Colonic mucosa (tissue), 4 donors: ENCODE measurements around the gene GASK1A. TPM values are rescaled to one million over a fixed set of nuclear protein-coding genes. Genes with fewer than 3 reads are reported as not detected.

Source experiments
- DNase-seq: peaks from one replicate; pipeline ENCODE4 v3.0.0-alpha.2; 2020
- H3K27ac ChIP-seq: fragments of 200-600 bp; one replicate; pipeline ENCODE4 v1.8.0; 2021
- H3K27me3 ChIP-seq: fragments of 200-600 bp; one replicate; pipeline ENCODE4 v1.8.0; 2021
- H3K36me3 ChIP-seq: fragments of 200-600 bp; one replicate; pipeline ENCODE4 v1.8.0; 2021
- H3K4me1 ChIP-seq: fragments of 200-600 bp; one replicate; pipeline ENCODE4 v1.8.0; 2021; ENCODE audit warnings: mild to moderate bottlenecking
- H3K4me3 ChIP-seq: fragments of 200-600 bp; one replicate; pipeline ENCODE4 v1.8.0; 2021
- H3K9ac ChIP-seq, 2 donors: one replicate each; pipeline ENCODE4 v1.7.0; 2013; ENCODE audit warnings: control low read depth in 2 of 2, low read depth in 2 of 2, low read length in 2 of 2
- H3K9me3 ChIP-seq: fragments of 200-600 bp; one replicate; pipeline ENCODE4 v1.8.0; 2021
- intact Hi-C: fragments of 100-400 bp; cut with DNase I; formaldehyde crosslinking; loops from one replicate; pipeline ENCODE4 v1.14.1; 2022
- total RNA-seq, 2 donors: library from RNA; stranded (reverse); fragmentation: NEBNext Ultra II Directional in 1 of 2; extraction: Animal tissue kit (Norgen Biotek cat#: 25700) in 1 of 2; gene quantifications; one replicate each; pipeline ENCODE4 v1.2.1, GENCODE V29; 2021
- TF ChIP-seq, protein P1 (sequence below): fragments of 200-600 bp; IDR thresholded peaks from one replicate; pipeline ENCODE4 v1.8.0; 2022; ENCODE audit warnings: antibody characterized with exemption, mild to moderate bottlenecking
- donor health status: healthy.
- donor health status: DM: no; HTN: no; CAD: no.
- donor health status: DM: no; HTN: no; CAD: no.

Gene GASK1A
- total RNA-seq, 2 donors from 2014 or later = 1.3 to 2.2 TPM

DNA sequence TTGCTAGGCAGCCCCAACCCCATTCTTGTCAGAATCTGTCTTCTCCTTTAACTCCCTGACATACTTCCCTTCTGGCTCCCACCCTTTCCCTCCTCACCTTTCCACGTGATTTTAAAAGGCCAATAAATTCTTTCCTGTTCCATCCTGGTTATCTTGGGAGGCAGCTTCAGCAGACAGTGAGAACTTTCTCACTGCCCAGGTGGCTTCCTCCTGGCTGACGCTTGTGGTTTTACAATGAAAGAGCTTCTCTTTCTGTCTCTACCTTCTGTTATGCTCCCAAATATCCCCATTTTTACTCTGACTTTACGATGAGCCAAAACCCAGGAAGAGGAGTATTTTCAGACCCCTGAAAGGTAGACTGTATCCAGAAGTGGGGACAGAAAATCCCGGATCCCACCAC, 42.1 kb downstream of the GASK1A start:
- Histone ChIP-seq H3K9me3 (no peaks in the 10 kb centered on the region), H3K4me1 (no peaks in the 10 kb centered on the region), H3K4me3 (no peak overlapping the region), H3K27ac (no peak overlapping the region), H3K27me3 (no peaks in the 10 kb centered on the region), H3K9ac (no peak overlapping the region), H3K36me3 (no peaks in the 10 kb centered on the region)
- intact Hi-C loops = no loop called here
- TF ChIP-seq, protein P1, sequence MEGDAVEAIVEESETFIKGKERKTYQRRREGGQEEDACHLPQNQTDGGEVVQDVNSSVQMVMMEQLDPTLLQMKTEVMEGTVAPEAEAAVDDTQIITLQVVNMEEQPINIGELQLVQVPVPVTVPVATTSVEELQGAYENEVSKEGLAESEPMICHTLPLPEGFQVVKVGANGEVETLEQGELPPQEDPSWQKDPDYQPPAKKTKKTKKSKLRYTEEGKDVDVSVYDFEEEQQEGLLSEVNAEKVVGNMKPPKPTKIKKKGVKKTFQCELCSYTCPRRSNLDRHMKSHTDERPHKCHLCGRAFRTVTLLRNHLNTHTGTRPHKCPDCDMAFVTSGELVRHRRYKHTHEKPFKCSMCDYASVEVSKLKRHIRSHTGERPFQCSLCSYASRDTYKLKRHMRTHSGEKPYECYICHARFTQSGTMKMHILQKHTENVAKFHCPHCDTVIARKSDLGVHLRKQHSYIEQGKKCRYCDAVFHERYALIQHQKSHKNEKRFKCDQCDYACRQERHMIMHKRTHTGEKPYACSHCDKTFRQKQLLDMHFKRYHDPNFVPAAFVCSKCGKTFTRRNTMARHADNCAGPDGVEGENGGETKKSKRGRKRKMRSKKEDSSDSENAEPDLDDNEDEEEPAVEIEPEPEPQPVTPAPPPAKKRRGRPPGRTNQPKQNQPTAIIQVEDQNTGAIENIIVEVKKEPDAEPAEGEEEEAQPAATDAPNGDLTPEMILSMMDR = no peak
- DNase-seq = no peak

DNA sequence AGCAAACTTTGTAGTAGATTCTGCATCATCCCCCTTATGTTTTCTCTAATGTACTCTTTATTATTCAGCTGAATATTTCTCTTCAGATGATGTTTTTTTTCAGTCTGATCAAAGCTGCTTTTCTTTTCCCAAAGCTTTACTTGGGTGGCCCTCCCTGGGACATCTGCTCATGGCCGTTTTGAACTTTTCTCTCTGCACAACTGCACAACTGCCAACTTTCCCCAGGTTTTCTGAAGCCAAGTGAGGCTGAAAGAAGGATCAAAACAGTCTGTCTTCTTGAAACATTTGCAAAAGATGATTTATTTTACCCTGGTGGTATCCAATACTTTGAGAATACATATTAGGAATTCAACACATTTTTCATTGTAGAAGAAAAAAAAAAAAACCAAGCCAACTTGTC, 43.0 kb downstream of the GASK1A start:
- no peaks in the 10 kb centered on the region for H3K4me1 ChIP-seq
- DNase-seq = no peak
- H3K4me3 ChIP-seq = no peak overlapping the region
- H3K9me3 ChIP-seq = no peaks in the 10 kb centered on the region
- TF ChIP-seq, protein P1 = no peak
- no peak overlapping the region for H3K9ac ChIP-seq
- H3K27me3 ChIP-seq = no peaks in the 10 kb centered on the region
- intact Hi-C loops = no loop called here
- H3K27ac ChIP-seq = no peak overlapping the region
- no peaks in the 10 kb centered on the region for H3K36me3 ChIP-seq

GRCh38 chr3:43023066-43023465, 44.0 kb downstream of the GASK1A start:
- Histone ChIP-seq H3K4me1 (no peaks in the 10 kb centered on the region), H3K9me3 (no peaks in the 10 kb centered on the region), H3K36me3 (no peaks in the 10 kb centered on the region), H3K27me3 (no peaks in the 10 kb centered on the region), H3K27ac (no peak overlapping the region), H3K9ac (no peak overlapping the region), H3K4me3 (no peak overlapping the region)
- intact Hi-C loops = no loop called here
- TF ChIP-seq, protein P1 = no peak
- no peak for DNase-seq

DNA sequence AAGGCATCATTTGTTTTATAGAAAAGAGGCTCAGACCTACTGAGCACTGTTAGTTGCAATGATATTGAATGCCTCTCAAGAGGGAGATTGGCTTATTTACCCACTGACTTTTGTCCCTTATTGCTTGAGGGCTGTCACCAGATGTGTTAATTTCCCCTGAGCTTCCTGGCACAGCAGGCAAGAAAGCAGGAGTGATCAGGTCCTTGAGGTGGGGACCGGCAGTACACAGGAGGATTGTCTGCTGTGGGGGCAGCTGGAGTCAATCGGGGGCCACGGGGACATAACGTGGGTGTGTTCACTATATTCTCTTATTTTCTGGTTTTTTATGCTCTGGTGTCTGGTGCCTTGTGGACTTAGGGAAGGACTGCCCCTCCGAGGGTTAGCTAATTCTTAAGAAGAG, 44.6 kb downstream of the GASK1A start:
- Histone ChIP-seq H3K9ac (no peak overlapping the region), H3K36me3 (no peaks in the 10 kb centered on the region), H3K9me3 (no peaks in the 10 kb centered on the region), H3K4me1 (no peaks in the 10 kb centered on the region), H3K4me3 (no peak overlapping the region), H3K27me3 (no peaks in the 10 kb centered on the region), H3K27ac (no peak overlapping the region)
- DNase-seq = no peak
- intact Hi-C loops = no loop called here
- TF ChIP-seq, protein P1 = no peak

- H3K27ac ChIP-seq = no peak overlapping the region
Observed at GRCh38 chr3:43024181-43024885, 45.2 kb downstream of the GASK1A start.

More at GRCh38 chr3:43024181-43024885, 45.2 kb downstream of the GASK1A start:
- Histone ChIP-seq H3K9ac (no peak overlapping the region), H3K9me3 (no peaks in the 10 kb centered on the region), H3K4me1 (no peaks in the 10 kb centered on the region), H3K27me3 (no peaks in the 10 kb centered on the region), H3K4me3 (no peak overlapping the region), H3K36me3 (no peaks in the 10 kb centered on the region)
- intact Hi-C loops = no loop called here
- DNase-seq = no peak
- TF ChIP-seq, protein P1 = no peak
